HCT116 (cell line): ENCODE measurements around the gene EIPR1. TPM values are rescaled to one million over a fixed set of nuclear protein-coding genes. Genes with fewer than 3 reads are reported as not detected.

ENCODE experiments used
- ATAC-seq: fragments of 200-7000 bp; cut with Tn5 transposase; 2 replicates; pipeline ENCODE4 v1.9.1; 2020; ENCODE audit warnings: mild to moderate bottlenecking, moderate library complexity
- BruUV-seq: library from RNA; stranded (reverse); fragments of 400-500 nt; replicated peaks from 2 replicates; lab custom pipeline; 2021; lab: Mats Ljungman, UMichigan
- CTCF ChIA-PET: fragments of 300-600 bp; sonication (Branson Sonifier 250); formaldehyde crosslinking; loops from one replicate; lab custom pipeline; 2021; ENCODE audit warnings: antibody characterized with exemption; lab: Charles Lee
- POLR2A ChIA-PET: fragments of 300-600, 350-600 bp; sonication (Branson Sonifier 250); formaldehyde crosslinking; loops from one replicate; lab custom pipeline; 2021; ENCODE audit warnings: antibody characterized with exemption; lab: Charles Lee
- RAD21 ChIA-PET, 2 experiments: fragments of 300-600 bp; sonication (Branson Sonifier 250); formaldehyde crosslinking; loops; one replicate each; lab custom pipeline; 2023; ENCODE audit warnings: low total read pairs in 2 of 2; ENCODE audit not compliant: uncharacterized antibody in 2 of 2, unreplicated experiment in 2 of 2, low non-redundant PET in 1 of 2; lab: Charles Lee
- DNase-seq: peaks from one replicate; pipeline ENCODE4 v3.0.0-alpha.2; 2010; ENCODE audit warnings: low read depth, low spot score
- H2AFZ ChIP-seq: fragments of 200-600 bp; shearing (Covaris generic), sonication (generic); 2 replicates; pipeline ENCODE4 v1.6.1; 2017; ENCODE audit warnings: low read depth, mixed run types, mixed read lengths, antibody characterized with exemption, low read length; ENCODE audit not compliant: poor library complexity, severe bottlenecking
- H3K27ac ChIP-seq: 2 replicates; pipeline ENCODE4 v1.5.1; 2012; ENCODE audit warnings: low read depth, low read length
- H3K27me3 ChIP-seq: fragments of 200-600 bp; sonication (generic); 2 replicates; pipeline ENCODE4 v1.6.1; 2016; ENCODE audit warnings: mixed run types, low read length, mixed read lengths; ENCODE audit not compliant: insufficient read depth
- H3K36me3 ChIP-seq, 2 experiments: fragments of 200-500 bp in 1 of 2; fragments of 200-600 bp in 1 of 2; sonication (Bioruptor generic) in 1 of 2; sonication (generic) in 1 of 2; 2 replicates each; pipeline versions ENCODE4 v1.5.1 to v1.6.1; 2014 to 2016; ENCODE audit warnings: low read length in 2 of 2, inconsistent platforms in 1 of 2, mixed read lengths in 1 of 2, mixed run types in 1 of 2; ENCODE audit not compliant: insufficient read depth in 2 of 2, control insufficient read depth in 1 of 2
- H3K4me1 ChIP-seq, 2 experiments: fragments of 200-600 bp in 1 of 2; sonication (generic) in 1 of 2; 2 replicates each; pipeline versions ENCODE4 v1.5.1 to v1.6.1; 2012 to 2017; ENCODE audit warnings: low read length in 2 of 2, inconsistent platforms in 1 of 2, mild to moderate bottlenecking in 1 of 2, mixed read lengths in 1 of 2, mixed run types in 1 of 2, moderate library complexity in 1 of 2; ENCODE audit not compliant: insufficient read depth in 2 of 2, control insufficient read depth in 1 of 2
- H3K4me2 ChIP-seq: fragments of 200-600 bp; sonication (generic); 2 replicates; pipeline ENCODE4 v1.6.1; 2017; ENCODE audit warnings: mixed run types, low read length, mixed read lengths
- H3K4me3 ChIP-seq, 2 experiments: fragments of 200-600 bp in 1 of 2; sonication (generic) in 1 of 2; replicated peaks in 1 of 2; 2 replicates each; pipeline ENCODE4 v1.5.1; 2011 to 2016; ENCODE audit warnings: low read length in 2 of 2, control low read depth in 1 of 2, low read depth in 1 of 2, mild to moderate bottlenecking in 1 of 2, mixed read lengths in 1 of 2, mixed run types in 1 of 2
- H3K79me2 ChIP-seq: fragments of 200-600 bp; sonication (generic); 2 replicates; pipeline ENCODE4 v1.6.1; 2017; ENCODE audit warnings: mild to moderate bottlenecking, mixed run types, low read length, moderate library complexity, mixed read lengths; ENCODE audit not compliant: insufficient read depth
- H3K9ac ChIP-seq: fragments of 200-600 bp; sonication (generic); 2 replicates; pipeline ENCODE4 v1.6.1; 2016; ENCODE audit warnings: low read length, mixed read lengths
- H3K9me2 ChIP-seq: fragments of 200-600 bp; sonication (generic), shearing (Covaris generic); 2 replicates; pipeline ENCODE4 v1.6.1; 2017; ENCODE audit warnings: mixed run types, mild to moderate bottlenecking, moderate library complexity; ENCODE audit not compliant: insufficient read depth
- H3K9me3 ChIP-seq, 2 experiments: fragments of 200-500 bp in 1 of 2; fragments of 200-600 bp in 1 of 2; sonication (Bioruptor generic) in 1 of 2; sonication (generic) in 1 of 2; 2 replicates each; pipeline ENCODE4 v1.6.1; 2014 to 2017; ENCODE audit warnings: low read length in 2 of 2, mixed read lengths in 2 of 2, inconsistent platforms in 1 of 2, low read depth in 1 of 2, mild to moderate bottlenecking in 1 of 2, mixed run types in 1 of 2, moderate library complexity in 1 of 2; ENCODE audit not compliant: control insufficient read depth in 1 of 2, insufficient read depth in 1 of 2
- H4K20me1 ChIP-seq: fragments of 200-600 bp; sonication (generic), shearing (Covaris generic); 2 replicates; pipeline ENCODE4 v1.6.1; 2017; ENCODE audit warnings: mixed run types, mild to moderate bottlenecking, moderate library complexity; ENCODE audit not compliant: insufficient read depth
- CBX3 ChIP-seq: IDR thresholded peaks from 2 replicates; pipeline ENCODE4 v1.6.1; 2012; ENCODE audit warnings: low read depth
- EGR1 ChIP-seq: IDR thresholded peaks from 2 replicates; pipeline ENCODE4 v1.6.1; 2012; ENCODE audit warnings: low read depth
- POLR2A ChIP-seq: IDR thresholded peaks from 2 replicates; pipeline ENCODE4 v1.7.0; 2011; ENCODE audit warnings: borderline replicate concordance; ENCODE audit not compliant: insufficient read depth, insufficient read length; ENCODE audit errors: extremely low read depth
- REST ChIP-seq: IDR thresholded peaks from 2 replicates; pipeline ENCODE4 v1.6.1; 2012; ENCODE audit warnings: low read depth
- SIN3A ChIP-seq: IDR thresholded peaks from 2 replicates; pipeline ENCODE4 v1.6.1; 2012; ENCODE audit warnings: low read depth
- ZNF274 ChIP-seq: fragments of 200-500 bp; sonication (Bioruptor generic); IDR thresholded peaks from 2 replicates; pipeline ENCODE4 v1.6.1; 2014; ENCODE audit warnings: mild to moderate bottlenecking, low read depth, low read length, inconsistent platforms
- intact Hi-C: fragments of 100-400 bp; cut with micrococcal nuclease; formaldehyde crosslinking; loops from 2 replicates; pipeline ENCODE4 v1.10.0; 2022
- total RNA-seq: library from RNA; stranded (reverse); gene quantifications from one replicate; pipeline ENCODE4 v1.2.1, GENCODE V29; 2021; ENCODE audit not compliant: unreplicated experiment

The EIPR1 gene
- total RNA-seq, 1 experiment from 2014 or later, result 36.9 TPM

GRCh38 chr2:3334392-3335345 is 42.9 kb downstream of the EIPR1 start:
- BruUV-seq, result no TSS peak
- TF ChIP-seq CBX3 (no peak), ZNF274 (no peak), SIN3A (no peak), REST (no peak), POLR2A (no peak), EGR1 (no peak)
- no peak for DNase-seq
- ChIA-PET RAD21 (no interaction called here), CTCF (no interaction called here), POLR2A (no interaction called here)
- H4K20me1 ChIP-seq, result no peaks in the 10 kb centered on the region
- intact Hi-C loops, result no loop called here
- H2AFZ ChIP-seq, result no peak overlapping the region
- H3K36me3 ChIP-seq, result peaks cover 2 to 4% of the 10 kb centered on the region in 2 experiments; a peak in 2 of 4 replicates
- H3K27ac ChIP-seq, result no peak overlapping the region
- no peaks in the 10 kb centered on the region for H3K9me2 ChIP-seq
- H3K4me2 ChIP-seq, result no peak overlapping the region
- H3K9ac ChIP-seq, result no peak overlapping the region
- no peaks in the 10 kb centered on the region for H3K9me3 ChIP-seq
- H3K27me3 ChIP-seq, result no peaks in the 10 kb centered on the region
- no peak overlapping the region for H3K4me3 ChIP-seq
- ATAC-seq, result no peak
- H3K4me1 ChIP-seq, result no peaks in the 10 kb centered on the region
- H3K79me2 ChIP-seq, result peaks cover 12% of the 10 kb centered on the region; the same call in 1 of the 2 replicates
